Liver (tissue), 9 donors: ENCODE data around the gene CYP2U1. TPM values are rescaled to one million over a fixed set of nuclear protein-coding genes. Genes with fewer than 3 reads are reported as not detected.

Source experiments
- DNase-seq: peaks from one replicate; pipeline ENCODE4 v3.0.0-alpha.2; 2017; ENCODE audit warnings: low spot score
- H3K27ac ChIP-seq, 2 donors: one replicate each; pipeline ENCODE4 v1.7.0; 2013; ENCODE audit warnings: inconsistent platforms in 2 of 2, low read length in 2 of 2, control low read depth in 1 of 2, low read depth in 1 of 2, mild to moderate bottlenecking in 1 of 2
- H3K27me3 ChIP-seq, 4 donors: one replicate each; pipeline versions ENCODE4 v1.6.1 to v1.7.0; 2013; ENCODE audit warnings: low read length in 3 of 4, inconsistent platforms in 1 of 4, mild to moderate bottlenecking in 1 of 4, moderate library complexity in 1 of 4; ENCODE audit not compliant: control insufficient read depth in 4 of 4, insufficient read depth in 4 of 4
- H3K36me3 ChIP-seq, 4 donors: one replicate each; pipeline versions ENCODE4 v1.6.1 to v1.7.0; 2013; ENCODE audit warnings: low read length in 3 of 4, mild to moderate bottlenecking in 3 of 4, low read depth in 1 of 4, moderate library complexity in 1 of 4; ENCODE audit not compliant: control insufficient read depth in 4 of 4, insufficient read depth in 3 of 4
- H3K4me1 ChIP-seq, 4 donors: one replicate each; pipeline versions ENCODE4 v1.6.1 to v1.7.0; 2013; ENCODE audit warnings: low read length in 3 of 4, mild to moderate bottlenecking in 3 of 4, moderate library complexity in 1 of 4; ENCODE audit not compliant: control insufficient read depth in 4 of 4, insufficient read depth in 4 of 4
- H3K4me3 ChIP-seq, 3 donors: one replicate each; pipeline versions ENCODE4 v1.6.1 to v1.7.0; 2013; ENCODE audit warnings: low read length in 3 of 3, control low read depth in 1 of 3, low read depth in 1 of 3, mild to moderate bottlenecking in 1 of 3
- H3K9ac ChIP-seq, 2 donors: one replicate each; pipeline ENCODE4 v1.7.0; 2013; ENCODE audit warnings: low read length in 2 of 2, mild to moderate bottlenecking in 2 of 2, moderate library complexity in 2 of 2, control low read depth in 1 of 2, low read depth in 1 of 2
- H3K9me3 ChIP-seq, 4 donors: one replicate each; pipeline versions ENCODE4 v1.6.1 to v1.7.0; 2013; ENCODE audit warnings: low read length in 3 of 4; ENCODE audit not compliant: control insufficient read depth in 4 of 4
- EGR1 ChIP-seq, 2 donors: IDR thresholded peaks; 2 replicates each; pipeline ENCODE4 v1.6.1; 2016 to 2018; ENCODE audit warnings: antibody characterized with exemption in 2 of 2, low read depth in 2 of 2
- FOXA2 ChIP-seq: IDR thresholded peaks from 2 replicates; pipeline ENCODE4 v1.6.1; 2016; ENCODE audit warnings: antibody characterized with exemption
- GABPA ChIP-seq, 2 donors: IDR thresholded peaks in 1 of 2; conservative IDR thresholded peaks in 1 of 2; 2 replicates each; pipeline ENCODE4 v1.6.1; 2016; ENCODE audit warnings: antibody characterized with exemption in 2 of 2, mild to moderate bottlenecking in 1 of 2, moderate library complexity in 1 of 2
- HNF4A ChIP-seq, 2 donors: conservative IDR thresholded peaks; 2 replicates each; pipeline ENCODE4 v1.6.1; 2016; ENCODE audit warnings: antibody characterized with exemption in 2 of 2, mild to moderate bottlenecking in 2 of 2
- JUND ChIP-seq, 2 donors: IDR thresholded peaks; 2 replicates each; pipeline ENCODE4 v1.6.1; 2016; ENCODE audit warnings: antibody characterized with exemption in 2 of 2
- NR2F2 ChIP-seq: IDR thresholded peaks from 2 replicates; pipeline ENCODE4 v1.6.1; 2016; ENCODE audit warnings: antibody characterized with exemption
- RAD21 ChIP-seq, 2 donors: IDR thresholded peaks; 2 replicates each; pipeline ENCODE4 v1.6.1; 2016; ENCODE audit warnings: antibody characterized with exemption in 2 of 2, mild to moderate bottlenecking in 2 of 2
- RXRA ChIP-seq, 2 donors: IDR thresholded peaks; 2 replicates each; pipeline ENCODE4 v1.6.1; 2017 to 2018; ENCODE audit warnings: antibody characterized with exemption in 2 of 2, mild to moderate bottlenecking in 1 of 2
- SP1 ChIP-seq: IDR thresholded peaks from 2 replicates; pipeline ENCODE4 v1.6.1; 2018; ENCODE audit warnings: antibody characterized with exemption, mild to moderate bottlenecking
- TAF1 ChIP-seq: conservative IDR thresholded peaks from 2 replicates; pipeline ENCODE4 v1.6.1; 2016; ENCODE audit warnings: antibody characterized with exemption, mild to moderate bottlenecking
- WGBS: extraction: QIAGEN DNeasy Blood & Tissue Kit; methylation state at CpG from one replicate; pipeline ENCODE4 v1.1.7; 2013; 5-methylcytosine and 5-hydroxymethylcytosine counted together
- polyA plus RNA-seq, 2 donors: library from polyadenylated mRNA; stranded (reverse) in 1 of 2; unstranded in 1 of 2; fragments of 200-250 nt in 1 of 2; fragments of >200 nt in 1 of 2; fragmentation: Nextera tagmentation in 1 of 2; extraction: Ambion mirVana in 1 of 2; gene quantifications; one replicate each; pipeline versions ENCODE4 v1.2.1 to v1.2.3, GENCODE V29; 2013 to 2015
- total RNA-seq, 2 donors: library from RNA; depleted of rRNA; stranded (reverse); fragments of >200 nt; gene quantifications; one replicate each; pipeline ENCODE4 v1.2.3, GENCODE V29; 2014
- TF ChIP-seq, protein P1 (sequence below): IDR thresholded peaks from 2 replicates; pipeline ENCODE4 v1.6.1; 2016; ENCODE audit warnings: antibody characterized with exemption, mild to moderate bottlenecking
- TF ChIP-seq, protein P2 (sequence below): fragments of 150-350 bp; IDR thresholded peaks from 2 replicates; pipeline ENCODE4 v1.5.1; 2017; ENCODE audit warnings: improper control_type of control experiment, low read depth, low read length; ENCODE audit not compliant: missing input control
- TF ChIP-seq, protein P3 (sequence below): IDR thresholded peaks from 2 replicates; pipeline ENCODE4 v1.6.1; 2016; ENCODE audit warnings: antibody characterized with exemption
- donor health status: healthy.
- donor health status: healthy.
- donor health status: healthy.
- donor health status: healthy.
- donor health status: healthy.

Gene CYP2U1
- total and polyA plus RNA-seq, 4 donors = 2.0 to 4.9 (median 3.2) TPM

DNA sequence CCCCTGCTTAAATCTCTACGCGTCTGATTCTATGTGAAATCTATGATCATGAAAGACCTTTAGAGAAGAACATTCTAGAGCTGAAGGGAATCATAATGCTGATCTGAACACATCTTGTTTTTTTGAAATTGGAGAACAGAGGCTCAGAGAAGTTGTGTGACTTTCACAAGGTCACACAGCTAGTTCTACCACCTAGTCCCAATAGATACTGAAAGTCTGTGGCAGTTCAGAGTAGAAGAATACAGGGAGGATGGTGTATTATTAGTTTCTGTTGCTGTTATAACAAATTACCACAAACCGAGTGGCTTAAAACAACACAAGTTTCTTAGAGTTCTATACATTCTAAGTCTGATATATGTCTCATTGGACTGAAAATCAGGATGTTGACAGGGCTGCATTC lies 14.5 kb downstream of the CYP2U1 start:
- no peak overlapping the region for H3K27ac ChIP-seq
- no peak overlapping the region for H3K4me3 ChIP-seq
- no peaks in the 10 kb centered on the region for H3K9me3 ChIP-seq
- DNase-seq = no peak
- TF ChIP-seq RAD21 (IDR thresholded peaks at IDR 0.05) (no peak), JUND (IDR thresholded peaks at IDR 0.05) (no peak), NR2F2 (no peak), RXRA (IDR thresholded peaks at IDR 0.05) (no peak), TAF1 (no peak), EGR1 (IDR thresholded peaks at IDR 0.05; ENCODE audit: low read depth in 2 of 2) (no peak)
- TF ChIP-seq, protein P1, sequence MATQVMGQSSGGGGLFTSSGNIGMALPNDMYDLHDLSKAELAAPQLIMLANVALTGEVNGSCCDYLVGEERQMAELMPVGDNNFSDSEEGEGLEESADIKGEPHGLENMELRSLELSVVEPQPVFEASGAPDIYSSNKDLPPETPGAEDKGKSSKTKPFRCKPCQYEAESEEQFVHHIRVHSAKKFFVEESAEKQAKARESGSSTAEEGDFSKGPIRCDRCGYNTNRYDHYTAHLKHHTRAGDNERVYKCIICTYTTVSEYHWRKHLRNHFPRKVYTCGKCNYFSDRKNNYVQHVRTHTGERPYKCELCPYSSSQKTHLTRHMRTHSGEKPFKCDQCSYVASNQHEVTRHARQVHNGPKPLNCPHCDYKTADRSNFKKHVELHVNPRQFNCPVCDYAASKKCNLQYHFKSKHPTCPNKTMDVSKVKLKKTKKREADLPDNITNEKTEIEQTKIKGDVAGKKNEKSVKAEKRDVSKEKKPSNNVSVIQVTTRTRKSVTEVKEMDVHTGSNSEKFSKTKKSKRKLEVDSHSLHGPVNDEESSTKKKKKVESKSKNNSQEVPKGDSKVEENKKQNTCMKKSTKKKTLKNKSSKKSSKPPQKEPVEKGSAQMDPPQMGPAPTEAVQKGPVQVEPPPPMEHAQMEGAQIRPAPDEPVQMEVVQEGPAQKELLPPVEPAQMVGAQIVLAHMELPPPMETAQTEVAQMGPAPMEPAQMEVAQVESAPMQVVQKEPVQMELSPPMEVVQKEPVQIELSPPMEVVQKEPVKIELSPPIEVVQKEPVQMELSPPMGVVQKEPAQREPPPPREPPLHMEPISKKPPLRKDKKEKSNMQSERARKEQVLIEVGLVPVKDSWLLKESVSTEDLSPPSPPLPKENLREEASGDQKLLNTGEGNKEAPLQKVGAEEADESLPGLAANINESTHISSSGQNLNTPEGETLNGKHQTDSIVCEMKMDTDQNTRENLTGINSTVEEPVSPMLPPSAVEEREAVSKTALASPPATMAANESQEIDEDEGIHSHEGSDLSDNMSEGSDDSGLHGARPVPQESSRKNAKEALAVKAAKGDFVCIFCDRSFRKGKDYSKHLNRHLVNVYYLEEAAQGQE = no peak
- TF ChIP-seq, protein P2, sequence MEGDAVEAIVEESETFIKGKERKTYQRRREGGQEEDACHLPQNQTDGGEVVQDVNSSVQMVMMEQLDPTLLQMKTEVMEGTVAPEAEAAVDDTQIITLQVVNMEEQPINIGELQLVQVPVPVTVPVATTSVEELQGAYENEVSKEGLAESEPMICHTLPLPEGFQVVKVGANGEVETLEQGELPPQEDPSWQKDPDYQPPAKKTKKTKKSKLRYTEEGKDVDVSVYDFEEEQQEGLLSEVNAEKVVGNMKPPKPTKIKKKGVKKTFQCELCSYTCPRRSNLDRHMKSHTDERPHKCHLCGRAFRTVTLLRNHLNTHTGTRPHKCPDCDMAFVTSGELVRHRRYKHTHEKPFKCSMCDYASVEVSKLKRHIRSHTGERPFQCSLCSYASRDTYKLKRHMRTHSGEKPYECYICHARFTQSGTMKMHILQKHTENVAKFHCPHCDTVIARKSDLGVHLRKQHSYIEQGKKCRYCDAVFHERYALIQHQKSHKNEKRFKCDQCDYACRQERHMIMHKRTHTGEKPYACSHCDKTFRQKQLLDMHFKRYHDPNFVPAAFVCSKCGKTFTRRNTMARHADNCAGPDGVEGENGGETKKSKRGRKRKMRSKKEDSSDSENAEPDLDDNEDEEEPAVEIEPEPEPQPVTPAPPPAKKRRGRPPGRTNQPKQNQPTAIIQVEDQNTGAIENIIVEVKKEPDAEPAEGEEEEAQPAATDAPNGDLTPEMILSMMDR = no peak
- TF ChIP-seq, protein P3, sequence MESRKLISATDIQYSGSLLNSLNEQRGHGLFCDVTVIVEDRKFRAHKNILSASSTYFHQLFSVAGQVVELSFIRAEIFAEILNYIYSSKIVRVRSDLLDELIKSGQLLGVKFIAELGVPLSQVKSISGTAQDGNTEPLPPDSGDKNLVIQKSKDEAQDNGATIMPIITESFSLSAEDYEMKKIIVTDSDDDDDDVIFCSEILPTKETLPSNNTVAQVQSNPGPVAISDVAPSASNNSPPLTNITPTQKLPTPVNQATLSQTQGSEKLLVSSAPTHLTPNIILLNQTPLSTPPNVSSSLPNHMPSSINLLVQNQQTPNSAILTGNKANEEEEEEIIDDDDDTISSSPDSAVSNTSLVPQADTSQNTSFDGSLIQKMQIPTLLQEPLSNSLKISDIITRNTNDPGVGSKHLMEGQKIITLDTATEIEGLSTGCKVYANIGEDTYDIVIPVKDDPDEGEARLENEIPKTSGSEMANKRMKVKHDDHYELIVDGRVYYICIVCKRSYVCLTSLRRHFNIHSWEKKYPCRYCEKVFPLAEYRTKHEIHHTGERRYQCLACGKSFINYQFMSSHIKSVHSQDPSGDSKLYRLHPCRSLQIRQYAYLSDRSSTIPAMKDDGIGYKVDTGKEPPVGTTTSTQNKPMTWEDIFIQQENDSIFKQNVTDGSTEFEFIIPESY = no peak
- over 99% methylated on average over 3 of the region's 3 CpGs for WGBS
- H3K27me3 ChIP-seq = no peaks in the 10 kb centered on the region
- peaks cover 0 to 7% (median 5%) of the 10 kb centered on the region in 4 donors for H3K36me3 ChIP-seq
- no peaks in the 10 kb centered on the region for H3K4me1 ChIP-seq
- no peak overlapping the region for H3K9ac ChIP-seq

DNA sequence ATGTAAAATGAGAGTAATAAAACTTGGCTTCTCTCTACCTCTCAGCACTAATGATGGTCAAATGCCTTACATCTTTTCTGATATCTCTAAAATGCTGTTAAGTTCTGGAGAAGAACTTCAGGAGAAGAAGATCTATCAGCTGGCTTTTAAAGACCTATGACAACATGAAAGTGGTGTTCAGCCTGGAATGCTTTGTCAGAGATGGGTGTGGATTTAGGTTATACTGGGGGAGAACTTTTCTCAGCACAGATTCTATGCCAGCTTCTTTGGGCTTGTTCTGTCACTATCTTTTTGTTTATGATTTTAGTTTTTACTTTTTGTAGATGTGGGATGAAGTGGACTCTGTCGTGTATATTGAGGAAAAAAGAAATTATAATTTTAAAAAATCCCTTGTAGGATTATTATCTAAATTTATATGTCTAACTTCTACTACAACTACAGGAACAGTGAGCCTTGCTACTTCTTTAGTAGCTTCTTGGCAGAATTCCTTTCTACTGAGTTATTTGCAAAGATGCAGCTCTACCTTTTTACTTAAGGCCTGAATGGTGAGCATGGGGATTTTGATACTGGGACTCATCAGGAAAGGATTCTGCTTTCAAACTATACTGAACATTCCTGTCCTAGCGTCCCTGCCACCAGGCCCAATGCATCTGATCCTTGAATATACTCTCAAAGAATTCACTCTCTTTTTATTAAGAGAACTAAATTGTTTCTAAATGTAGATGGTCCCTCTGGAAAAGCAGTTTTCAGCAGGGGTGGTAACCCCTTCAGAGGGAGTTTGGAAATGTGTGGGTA lies 19.6 kb downstream of the CYP2U1 start:
- WGBS = 98% methylated on average over 2 of the region's 2 CpGs
- Histone ChIP-seq H3K9ac (no peak overlapping the region), H3K4me1 (no peaks in the 10 kb centered on the region), H3K4me3 (no peak overlapping the region), H3K27ac (no peak overlapping the region), H3K9me3 (no peaks in the 10 kb centered on the region), H3K27me3 (no peaks in the 10 kb centered on the region), H3K36me3 (peaks cover 0 to 10% (median 6%) of the 10 kb centered on the region in 4 donors)
- TF ChIP-seq EGR1 (IDR thresholded peaks at IDR 0.05; ENCODE audit: low read depth in 2 of 2) (no peak), JUND (IDR thresholded peaks at IDR 0.05) (no peak), FOXA2 (no peak), SP1 (no peak), TAF1 (no peak), RAD21 (IDR thresholded peaks at IDR 0.05) (no peak), HNF4A (conservative IDR thresholded peaks at IDR 0.05) (no peak), RXRA (IDR thresholded peaks at IDR 0.05) (no peak), GABPA (IDR thresholded peaks at IDR 0.05 in 1 of 2, conservative IDR thresholded peaks at IDR 0.05 in 1 of 2) (no peak)
- TF ChIP-seq, protein P2 = no peak
- no peak for DNase-seq
